Colonic mucosa (tissue), 4 donors: Measurements from ENCODE around the gene BMP2K. TPM values are rescaled to one million over a fixed set of nuclear protein-coding genes. Genes with fewer than 3 reads are reported as not detected.
A peak's percentile ranks its signal among the peaks of the same experiment; 100 is the strongest.

Experiments
- DNase-seq: peaks from one replicate; pipeline ENCODE4 v3.0.0-alpha.2; 2020
- H3K27ac ChIP-seq: fragments of 200-600 bp; one replicate; pipeline ENCODE4 v1.8.0; 2021
- H3K27me3 ChIP-seq: fragments of 200-600 bp; one replicate; pipeline ENCODE4 v1.8.0; 2021
- H3K36me3 ChIP-seq: fragments of 200-600 bp; one replicate; pipeline ENCODE4 v1.8.0; 2021
- H3K4me1 ChIP-seq: fragments of 200-600 bp; one replicate; pipeline ENCODE4 v1.8.0; 2021; ENCODE audit warnings: mild to moderate bottlenecking
- H3K4me3 ChIP-seq: fragments of 200-600 bp; one replicate; pipeline ENCODE4 v1.8.0; 2021
- H3K9ac ChIP-seq, 2 donors: one replicate each; pipeline ENCODE4 v1.7.0; 2013; ENCODE audit warnings: control low read depth in 2 of 2, low read depth in 2 of 2, low read length in 2 of 2
- H3K9me3 ChIP-seq: fragments of 200-600 bp; one replicate; pipeline ENCODE4 v1.8.0; 2021
- intact Hi-C: fragments of 100-400 bp; cut with DNase I; formaldehyde crosslinking; loops from one replicate; pipeline ENCODE4 v1.14.1; 2022
- total RNA-seq, 2 donors: library from RNA; stranded (reverse); fragmentation: NEBNext Ultra II Directional in 1 of 2; extraction: Animal tissue kit (Norgen Biotek cat#: 25700) in 1 of 2; gene quantifications; one replicate each; pipeline ENCODE4 v1.2.1, GENCODE V29; 2021
- TF ChIP-seq, protein P1 (sequence below): fragments of 200-600 bp; IDR thresholded peaks from one replicate; pipeline ENCODE4 v1.8.0; 2022; ENCODE audit warnings: antibody characterized with exemption, mild to moderate bottlenecking
- donor health status: healthy.
- donor health status: DM: no; HTN: no; CAD: no.
- donor health status: DM: no; HTN: no; CAD: no.

BMP2K gene
- total RNA-seq, 2 donors from 2014 or later = 52.4 to 55.7 TPM

GRCh38 chr4:78845472-78845871 lies 69.3 kb downstream of the BMP2K start:
- H3K36me3 ChIP-seq = no peaks in the 10 kb centered on the region
- H3K4me1 ChIP-seq = no peaks in the 10 kb centered on the region
- H3K9me3 ChIP-seq = no peaks in the 10 kb centered on the region
- H3K27ac ChIP-seq = no peak overlapping the region
- H3K27me3 ChIP-seq = no peaks in the 10 kb centered on the region
- TF ChIP-seq, protein P1, sequence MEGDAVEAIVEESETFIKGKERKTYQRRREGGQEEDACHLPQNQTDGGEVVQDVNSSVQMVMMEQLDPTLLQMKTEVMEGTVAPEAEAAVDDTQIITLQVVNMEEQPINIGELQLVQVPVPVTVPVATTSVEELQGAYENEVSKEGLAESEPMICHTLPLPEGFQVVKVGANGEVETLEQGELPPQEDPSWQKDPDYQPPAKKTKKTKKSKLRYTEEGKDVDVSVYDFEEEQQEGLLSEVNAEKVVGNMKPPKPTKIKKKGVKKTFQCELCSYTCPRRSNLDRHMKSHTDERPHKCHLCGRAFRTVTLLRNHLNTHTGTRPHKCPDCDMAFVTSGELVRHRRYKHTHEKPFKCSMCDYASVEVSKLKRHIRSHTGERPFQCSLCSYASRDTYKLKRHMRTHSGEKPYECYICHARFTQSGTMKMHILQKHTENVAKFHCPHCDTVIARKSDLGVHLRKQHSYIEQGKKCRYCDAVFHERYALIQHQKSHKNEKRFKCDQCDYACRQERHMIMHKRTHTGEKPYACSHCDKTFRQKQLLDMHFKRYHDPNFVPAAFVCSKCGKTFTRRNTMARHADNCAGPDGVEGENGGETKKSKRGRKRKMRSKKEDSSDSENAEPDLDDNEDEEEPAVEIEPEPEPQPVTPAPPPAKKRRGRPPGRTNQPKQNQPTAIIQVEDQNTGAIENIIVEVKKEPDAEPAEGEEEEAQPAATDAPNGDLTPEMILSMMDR = no peak
- intact Hi-C loops = no loop called here
- DNase-seq = no peak
- H3K9ac ChIP-seq = no peak overlapping the region
- no peak overlapping the region for H3K4me3 ChIP-seq

- Histone ChIP-seq H3K36me3 (no peaks in the 10 kb centered on the region), H3K4me3 (no peak overlapping the region), H3K27ac (no peak overlapping the region), H3K9me3 (no peaks in the 10 kb centered on the region), H3K9ac (no peak overlapping the region), H3K4me1 (no peaks in the 10 kb centered on the region), H3K27me3 (no peaks in the 10 kb centered on the region)
- intact Hi-C loops = no loop called here
- TF ChIP-seq, protein P1 = no peak
- no peak for DNase-seq
These were observed 70.1 kb downstream of the BMP2K start for GRCh38 chr4:78846258-78846657.

DNA sequence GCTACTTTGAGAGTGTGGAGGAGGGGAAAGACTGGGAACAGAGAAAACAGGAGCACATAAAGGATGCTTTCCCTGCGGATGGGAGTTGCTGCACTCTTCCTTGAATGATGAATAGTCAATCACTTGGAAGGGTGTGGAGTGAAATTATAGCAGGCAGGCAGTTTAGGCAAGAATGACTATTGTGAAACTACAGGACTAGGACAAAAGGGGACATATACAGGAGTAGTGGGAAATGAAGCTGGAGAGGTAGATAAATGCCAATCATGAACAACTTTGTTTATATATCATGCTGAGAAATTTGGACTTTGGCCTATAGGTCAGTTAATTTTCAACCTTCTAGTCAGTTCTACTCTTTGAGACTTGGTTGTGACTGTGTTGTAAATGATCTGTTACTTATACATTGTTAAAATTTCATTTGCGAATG lies 86.2 kb downstream of the BMP2K start:
- Histone ChIP-seq H3K4me3 (no peak overlapping the region), H3K36me3 (no peaks in the 10 kb centered on the region), H3K9ac (no peak overlapping the region), H3K27ac (no peak overlapping the region), H3K4me1 (no peaks in the 10 kb centered on the region), H3K27me3 (no peaks in the 10 kb centered on the region), H3K9me3 (no peaks in the 10 kb centered on the region)
- TF ChIP-seq, protein P1 = no peak
- DNase-seq = peak; percentile 42
- intact Hi-C loops = loop anchor here (2.0 kb wide), 1 partner anchor 250 kb away; no protein-coding TSS in a partner anchor

GRCh38 chr4:78863254-78863869 lies 87.2 kb downstream of the BMP2K start:
- TF ChIP-seq, protein P1 = no peak
- intact Hi-C loops = loop anchor here (2.0 kb wide), 1 partner anchor 251 kb away; no protein-coding TSS in a partner anchor
- no peak overlapping the region for H3K27ac ChIP-seq

DNA sequence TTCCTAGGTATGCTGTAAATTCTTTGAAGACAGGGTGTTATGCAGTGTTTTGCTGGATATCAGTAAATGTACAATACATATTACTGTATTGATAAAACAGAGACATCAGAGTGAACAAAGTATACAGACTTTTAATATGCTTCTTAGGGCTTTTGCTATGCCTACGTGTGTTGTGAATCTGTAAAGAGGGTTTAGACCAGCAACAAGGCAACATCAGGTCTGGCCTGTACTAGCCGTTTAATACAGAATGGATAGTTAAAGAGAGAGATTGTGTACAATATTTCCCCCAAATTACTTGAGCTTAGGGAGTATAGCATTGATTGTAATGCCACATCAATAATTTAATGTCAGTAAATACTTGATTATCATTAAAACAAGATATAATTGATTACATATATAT lies 87.8 kb downstream of the BMP2K start:
- Histone ChIP-seq H3K4me3 (no peak overlapping the region), H3K27me3 (no peaks in the 10 kb centered on the region), H3K27ac (no peak overlapping the region), H3K4me1 (no peaks in the 10 kb centered on the region), H3K9me3 (no peaks in the 10 kb centered on the region), H3K36me3 (no peaks in the 10 kb centered on the region), H3K9ac (no peak overlapping the region)
- TF ChIP-seq, protein P1 = no peak
- DNase-seq = no peak
- intact Hi-C loops = loop anchor here (2.0 kb wide), 1 partner anchor 251 kb away; no protein-coding TSS in a partner anchor

More at GRCh38 chr4:78863254-78863869, 87.2 kb downstream of the BMP2K start:
- no peak overlapping the region for H3K4me3 ChIP-seq
- H3K9ac ChIP-seq = no peak overlapping the region
- H3K36me3 ChIP-seq = no peaks in the 10 kb centered on the region
- H3K27me3 ChIP-seq = no peaks in the 10 kb centered on the region
- H3K9me3 ChIP-seq = no peaks in the 10 kb centered on the region
- no peak for DNase-seq
- H3K4me1 ChIP-seq = no peaks in the 10 kb centered on the region
